ENCODE measurements around the gene EIF6.

DNA sequence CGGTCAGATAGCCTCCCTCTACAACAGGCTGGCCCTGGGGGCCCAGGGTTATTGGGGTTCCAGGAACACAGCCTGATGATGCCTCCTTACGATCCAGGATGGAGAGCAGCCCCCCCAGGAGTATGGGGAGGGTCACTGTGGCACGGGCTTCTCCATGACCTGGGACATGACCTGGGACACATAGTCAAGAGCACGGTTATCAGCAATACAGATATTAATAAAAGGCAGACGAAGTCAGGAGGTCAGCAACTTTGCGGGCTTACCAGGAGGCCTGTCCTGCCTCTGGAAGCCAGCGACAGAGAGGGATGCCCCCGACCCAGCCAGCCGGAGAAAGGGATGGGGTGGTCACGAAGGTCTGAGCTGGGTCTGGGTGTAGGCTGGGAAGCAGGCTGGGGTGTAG, 7.4 kb downstream of the EIF6 start:
- TF ChIP-seq, protein P1, sequence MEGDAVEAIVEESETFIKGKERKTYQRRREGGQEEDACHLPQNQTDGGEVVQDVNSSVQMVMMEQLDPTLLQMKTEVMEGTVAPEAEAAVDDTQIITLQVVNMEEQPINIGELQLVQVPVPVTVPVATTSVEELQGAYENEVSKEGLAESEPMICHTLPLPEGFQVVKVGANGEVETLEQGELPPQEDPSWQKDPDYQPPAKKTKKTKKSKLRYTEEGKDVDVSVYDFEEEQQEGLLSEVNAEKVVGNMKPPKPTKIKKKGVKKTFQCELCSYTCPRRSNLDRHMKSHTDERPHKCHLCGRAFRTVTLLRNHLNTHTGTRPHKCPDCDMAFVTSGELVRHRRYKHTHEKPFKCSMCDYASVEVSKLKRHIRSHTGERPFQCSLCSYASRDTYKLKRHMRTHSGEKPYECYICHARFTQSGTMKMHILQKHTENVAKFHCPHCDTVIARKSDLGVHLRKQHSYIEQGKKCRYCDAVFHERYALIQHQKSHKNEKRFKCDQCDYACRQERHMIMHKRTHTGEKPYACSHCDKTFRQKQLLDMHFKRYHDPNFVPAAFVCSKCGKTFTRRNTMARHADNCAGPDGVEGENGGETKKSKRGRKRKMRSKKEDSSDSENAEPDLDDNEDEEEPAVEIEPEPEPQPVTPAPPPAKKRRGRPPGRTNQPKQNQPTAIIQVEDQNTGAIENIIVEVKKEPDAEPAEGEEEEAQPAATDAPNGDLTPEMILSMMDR (IDR thresholded peaks at IDR 0.05): no peak
- no peak for TF ChIP-seq POLR2AphosphoS5 (IDR thresholded peaks at IDR 0.05; ENCODE audit: insufficient read depth in 1 of 2, low read depth in 1 of 2)
- no peak for TF ChIP-seq POLR2A (IDR thresholded peaks at IDR 0.05)
